Activated T-cell treated with anti-CD3 and anti-CD28 coated beads, Interleukin-2, amount 50 U/mL, for 48 hours (primary cell): Measurements from ENCODE around the gene MIB2.
"Not testable (repeated sequence)": the region's sequence is repeated elsewhere in the genome, so short reads cannot be mapped to it uniquely, and the experiment has no call there.

Experiments used
- DNase-seq, 2 experiments: peaks; one replicate each; pipeline ENCODE4 v3.0.0-alpha.2; 2020

The MIB2 gene

DNA sequence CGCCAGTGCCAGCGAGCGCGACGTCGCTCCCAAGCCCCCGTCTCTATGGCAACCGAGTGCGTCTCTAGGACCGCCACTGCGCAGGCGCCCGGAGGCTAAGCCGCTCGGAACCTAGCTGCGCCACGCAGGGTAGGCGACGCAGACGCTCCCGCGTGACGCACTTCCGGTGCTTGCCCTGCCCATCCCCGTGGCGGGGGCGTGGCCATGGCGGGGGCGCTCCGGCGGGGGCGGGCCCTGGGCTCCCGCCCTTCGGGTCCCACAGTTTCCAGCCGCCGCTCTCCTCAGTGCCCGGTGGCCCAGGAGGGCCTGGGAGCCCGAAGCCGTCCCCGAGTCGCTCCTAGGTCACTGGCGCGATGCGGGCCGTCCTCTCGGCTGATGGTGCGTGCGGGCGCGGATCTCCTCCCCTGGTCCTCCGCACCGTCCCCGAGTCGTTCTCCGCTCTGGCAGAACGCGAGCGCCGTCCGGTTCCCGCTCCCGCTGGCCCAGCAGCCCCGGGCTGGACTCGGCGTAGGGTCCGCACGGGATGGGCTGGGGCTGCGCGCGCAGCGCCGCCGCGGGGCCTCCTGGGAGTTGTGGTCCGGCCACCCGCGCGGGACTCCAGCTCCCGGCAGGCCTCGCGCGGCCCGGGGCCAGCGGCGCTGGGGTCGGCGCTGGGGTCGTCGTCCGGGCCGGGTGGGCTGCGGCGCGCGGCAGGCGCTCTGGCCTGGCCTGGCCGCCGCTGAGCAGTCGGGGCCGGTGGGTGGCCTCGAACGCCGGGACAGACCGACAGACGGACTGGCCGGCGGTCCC is at the start of gene MIB2:
MIB2 (plus strand) TSS at position 245 of the 789 bp plus-strand sequence. CDS start 7,953 bp downstream, outside the sequence.
- DNase-seq = peak; percentile 97 to 98

DNA sequence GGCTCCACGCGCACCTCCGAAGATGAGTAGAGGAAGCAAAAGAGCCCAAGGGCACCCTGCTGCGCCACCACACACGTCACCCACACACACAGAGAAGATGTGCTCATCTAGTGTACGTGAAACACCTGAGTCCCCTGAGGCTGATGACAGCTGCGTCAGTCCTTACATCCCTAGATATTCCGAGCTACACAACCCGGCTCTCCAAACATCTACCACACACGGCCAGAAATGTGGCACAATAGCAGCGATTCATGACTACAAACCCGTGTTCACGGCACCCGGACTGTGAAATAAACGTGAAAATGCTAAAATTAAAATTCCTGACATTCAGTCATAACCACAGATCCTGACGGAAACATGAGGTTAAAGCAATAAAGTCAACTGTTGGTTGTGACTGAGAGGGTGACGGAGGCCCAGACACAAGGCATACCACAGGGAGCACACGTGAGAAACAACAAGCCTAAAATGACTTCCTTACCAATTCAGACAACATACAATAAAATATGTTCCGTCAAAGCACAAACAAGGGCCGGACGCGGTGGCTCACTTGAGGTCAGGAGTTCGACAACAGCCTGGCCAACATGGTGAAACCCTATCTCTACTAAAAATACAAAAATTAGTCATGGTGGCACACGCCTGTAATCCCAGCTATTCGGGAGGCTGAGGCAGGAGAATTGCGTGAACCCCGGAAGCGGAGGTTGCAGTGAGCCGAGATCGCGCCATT is 48.0 kb upstream of the MIB2 start:
- no peak for DNase-seq

DNA sequence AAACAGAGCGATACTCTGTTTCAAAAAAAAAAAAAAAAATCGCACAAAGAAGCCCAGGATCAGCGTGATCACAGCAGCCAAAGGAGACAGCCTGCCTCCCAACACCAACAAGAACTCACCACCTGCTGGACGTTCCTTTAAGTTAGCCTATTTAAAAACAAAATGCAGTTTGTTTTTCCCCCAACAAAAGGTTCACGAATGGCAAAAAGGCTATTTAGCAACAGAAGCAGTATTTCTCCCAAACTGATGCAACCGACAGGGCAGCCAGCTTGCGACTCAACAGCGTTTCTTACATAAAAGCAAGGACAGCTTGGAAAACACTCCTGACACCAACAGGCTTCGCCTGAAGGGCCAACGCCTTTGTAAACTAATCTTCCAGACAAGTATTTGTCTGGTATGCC is 47.4 kb upstream of the MIB2 start:
- DNase-seq = no peak

DNA sequence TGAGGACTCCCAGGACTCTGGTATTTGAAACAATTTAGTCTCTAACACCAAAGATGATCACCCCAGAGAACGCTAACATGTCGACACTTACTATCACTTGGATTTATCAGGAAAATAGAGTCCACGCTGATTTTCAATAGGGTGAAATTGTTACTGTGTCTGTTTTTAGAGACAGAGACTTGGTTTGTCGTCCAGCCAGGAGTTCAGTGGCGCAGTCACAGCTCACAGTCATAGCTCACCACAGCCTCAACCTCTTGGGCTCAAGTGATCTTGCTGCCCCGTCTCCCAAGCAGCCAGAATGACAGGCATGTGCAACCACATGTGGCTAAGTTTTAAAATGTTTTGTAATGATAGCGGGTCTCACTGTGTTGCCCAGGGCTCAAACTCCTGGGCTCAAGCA is 46.0 kb upstream of the MIB2 start:
- no peak for DNase-seq

DNA sequence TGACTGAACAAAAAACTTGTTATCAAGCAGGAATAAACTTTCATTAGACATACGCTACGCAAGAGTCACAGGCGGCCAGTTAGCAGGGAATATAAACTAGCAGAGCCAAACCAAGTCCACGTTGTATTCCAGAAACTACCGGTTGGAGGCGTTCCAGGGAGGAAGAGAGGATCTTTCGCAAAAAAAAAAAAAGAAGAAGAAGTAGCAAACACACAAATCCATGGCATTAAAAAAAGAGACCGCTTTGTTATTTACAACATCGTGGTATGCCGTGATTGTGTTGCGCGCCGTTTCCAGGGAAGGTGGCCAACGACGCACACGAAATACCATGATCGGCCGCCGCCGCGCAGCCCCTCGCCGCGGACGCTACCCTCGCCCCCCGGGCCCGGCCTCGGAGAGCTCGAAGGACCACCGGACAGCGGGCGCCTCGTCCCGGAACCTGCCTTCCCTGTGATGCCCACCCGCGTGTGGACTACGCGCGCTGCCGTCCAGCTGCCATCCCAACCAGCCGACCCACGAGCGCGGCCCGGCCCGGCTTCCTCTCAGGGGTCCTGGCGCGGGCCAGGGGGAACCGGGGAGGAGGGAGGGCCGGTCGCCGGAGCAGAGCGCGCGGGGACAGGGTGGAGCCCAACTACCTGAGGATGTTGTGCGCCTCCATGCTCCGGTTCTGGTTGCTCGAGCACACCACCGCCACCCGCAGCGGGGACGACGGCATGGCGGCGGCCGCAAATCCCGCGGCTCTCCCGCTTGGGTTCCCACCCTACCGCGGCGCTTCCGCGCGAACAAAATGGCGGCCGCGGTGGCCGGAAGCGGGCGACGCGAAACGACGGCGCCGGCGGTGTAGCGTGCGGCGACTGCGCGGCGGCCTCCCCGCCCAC is 41.2 kb upstream of the MIB2 start:
- no peak for DNase-seq

DNA sequence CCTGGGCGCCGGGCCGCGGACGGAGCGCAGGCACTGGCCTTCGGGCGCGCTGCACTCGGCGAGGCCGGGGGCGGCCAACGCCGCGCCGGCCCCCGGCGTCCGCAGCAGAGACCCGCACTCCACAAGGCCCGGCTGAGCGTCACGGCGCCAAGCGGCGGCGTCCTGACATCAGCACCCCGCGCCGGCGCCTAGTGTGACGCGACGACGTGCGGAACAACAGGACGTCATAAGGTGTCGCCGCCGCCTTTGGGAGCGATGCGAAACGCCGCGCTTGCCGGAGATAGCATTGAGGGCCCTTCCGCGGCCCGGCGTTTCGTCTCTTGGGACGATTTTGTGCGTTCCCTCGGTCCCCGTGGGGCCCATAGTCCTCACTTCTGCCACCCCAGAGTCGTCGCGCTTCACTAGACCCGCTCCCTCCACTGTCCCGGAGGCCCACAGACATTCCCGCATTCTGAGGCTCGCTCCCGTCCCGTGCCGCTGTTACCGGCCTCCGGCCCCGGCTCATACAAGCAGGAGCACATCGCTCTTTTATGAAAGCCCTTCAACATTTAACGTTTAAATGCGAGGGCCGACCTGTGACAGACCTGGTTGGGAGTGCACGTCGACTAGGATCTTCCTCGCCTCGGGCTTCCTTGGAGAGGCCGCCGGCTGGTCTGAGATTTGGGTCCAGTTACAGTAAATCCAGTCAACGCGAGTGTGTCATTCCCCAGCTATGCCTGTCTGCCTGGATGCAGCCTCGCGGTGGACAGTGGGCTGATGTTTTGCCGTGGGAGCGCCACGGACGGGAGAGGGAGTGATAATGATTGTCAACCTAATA is 40.4 kb upstream of the MIB2 start, which contains the start of gene SSU72:
SSU72 (minus strand) TSS at position 143 of the 817 bp plus-strand sequence. CDS start 306 bp downstream, outside the sequence.
- DNase-seq = peak; percentile 93 to 94

DNA sequence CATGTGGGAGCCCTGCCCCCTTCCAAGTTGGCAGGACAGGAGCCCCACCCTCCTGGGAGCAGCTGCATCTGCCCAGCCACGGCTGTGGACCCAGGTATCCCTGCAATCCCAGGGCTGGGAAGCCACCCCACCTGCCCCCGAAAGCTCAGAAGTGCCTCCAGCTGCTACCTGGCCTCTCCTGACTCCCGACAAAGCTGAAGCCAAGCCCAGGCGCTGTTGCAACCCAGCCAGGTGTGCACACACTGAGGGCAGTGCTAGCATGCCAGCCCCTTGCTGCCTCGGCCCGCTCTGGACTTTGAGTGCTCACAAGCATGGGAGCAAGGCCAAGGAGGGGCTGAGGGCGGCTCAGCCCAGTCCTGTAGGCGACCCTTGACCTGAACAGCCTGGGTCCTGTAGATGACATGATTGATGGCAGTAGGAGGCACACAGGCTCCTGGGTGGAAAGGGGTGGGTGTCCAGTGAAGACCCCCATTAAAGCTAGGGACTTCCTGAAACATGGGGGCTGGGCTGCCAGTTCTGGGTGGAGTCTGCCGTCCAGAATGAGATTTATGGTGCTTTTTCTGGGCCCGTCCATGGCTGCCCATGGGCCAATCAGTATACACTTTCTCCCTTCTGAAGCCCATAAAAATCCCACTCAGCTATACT is 37.8 kb upstream of the MIB2 start:
- DNase-seq = no peak

DNA sequence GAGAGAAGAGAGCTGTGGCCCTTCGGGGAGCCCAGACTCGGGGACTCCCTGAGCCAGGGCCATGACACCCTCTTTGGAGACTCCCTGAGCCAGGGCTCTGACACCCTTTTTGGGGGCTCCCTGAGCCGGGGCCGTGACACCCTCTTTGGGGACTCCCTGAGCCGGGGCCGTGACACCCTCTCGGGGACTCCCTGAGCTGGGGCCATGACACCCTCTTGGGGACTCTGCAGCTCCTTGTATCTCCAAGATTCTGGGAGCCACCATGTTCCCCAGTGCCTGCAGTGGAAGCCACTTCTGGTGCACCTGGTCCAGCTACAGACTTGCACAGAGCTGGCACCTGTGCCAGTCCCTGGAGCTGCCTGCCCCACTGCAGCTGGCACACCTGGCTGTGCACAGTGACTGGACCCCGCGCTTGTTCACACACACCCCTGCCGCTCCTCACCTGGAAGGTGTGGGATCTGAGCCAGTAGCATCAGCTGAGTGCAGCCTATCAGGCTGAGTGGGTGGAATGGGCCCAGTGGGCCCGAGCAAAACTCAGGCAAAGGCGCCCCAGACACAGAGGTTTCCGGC is 36.8 kb upstream of the MIB2 start:
- no peak for DNase-seq

DNA sequence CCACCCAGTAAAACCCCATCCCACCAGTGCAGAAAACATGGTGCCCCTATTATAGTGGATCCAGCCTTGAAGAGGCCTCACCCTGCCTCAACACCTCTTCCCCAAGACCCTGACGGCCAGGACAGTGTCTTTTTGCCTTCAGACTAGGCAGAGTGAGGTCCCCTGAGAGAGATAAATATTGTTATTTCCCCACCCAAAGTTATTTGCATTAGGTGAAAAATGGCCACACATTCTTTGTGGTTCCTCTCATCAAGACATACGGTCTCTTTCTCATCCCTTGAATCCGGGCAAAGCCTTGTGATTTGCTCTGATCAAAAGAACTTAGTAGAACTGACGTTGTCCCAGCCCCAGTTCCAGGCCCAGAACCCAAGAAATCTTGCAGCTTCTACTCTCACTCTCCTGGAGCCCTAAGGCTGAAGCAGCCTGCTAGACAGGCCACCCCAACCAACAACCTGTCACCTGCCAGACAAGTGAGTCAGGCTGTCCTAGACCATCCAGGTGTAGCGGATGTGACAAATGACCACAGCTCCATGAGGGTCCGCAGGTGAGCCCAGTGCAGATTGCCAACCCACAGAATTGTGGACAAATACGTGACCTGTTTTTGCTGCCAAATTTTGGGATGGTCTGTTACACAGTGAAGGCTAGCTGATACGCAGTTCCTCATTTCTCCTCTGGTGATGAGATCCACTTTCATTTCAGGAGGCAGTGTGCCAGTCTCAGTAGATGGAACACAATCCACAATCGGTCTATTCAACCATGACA is 32.5 kb upstream of the MIB2 start:
- no peak for DNase-seq

DNA sequence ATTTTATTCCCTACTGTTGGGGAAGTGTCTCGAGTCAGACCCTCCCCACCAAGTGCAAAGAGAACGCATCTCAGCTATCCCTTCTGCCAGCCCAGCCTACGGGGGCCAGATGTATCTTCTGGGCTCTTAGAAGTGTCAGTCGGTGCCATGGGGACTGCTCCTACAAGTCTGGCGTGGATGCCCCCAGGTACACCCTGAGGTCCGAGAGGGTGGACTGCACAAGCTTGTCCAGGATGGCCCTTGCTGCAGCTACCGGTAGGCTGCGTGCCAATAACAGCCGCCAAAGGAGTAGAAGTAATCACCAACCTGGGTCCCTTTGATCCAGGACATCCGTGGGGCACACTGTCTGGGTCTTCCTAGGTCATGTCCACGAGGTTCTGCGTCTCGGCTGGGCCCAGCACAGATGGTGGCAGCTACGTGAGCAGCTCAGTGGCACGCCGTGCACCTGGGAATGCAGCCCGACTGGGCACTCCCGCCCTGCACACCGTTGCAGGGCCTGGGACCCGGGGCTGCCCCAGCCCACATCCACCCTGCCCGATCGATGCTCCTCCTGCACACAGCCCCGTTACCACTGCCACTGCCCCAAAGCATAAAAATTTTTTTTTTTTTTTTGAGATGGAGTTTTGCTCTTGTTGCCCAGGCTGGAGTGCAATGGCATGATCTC is 31.8 kb upstream of the MIB2 start:
- no peak for DNase-seq

DNA sequence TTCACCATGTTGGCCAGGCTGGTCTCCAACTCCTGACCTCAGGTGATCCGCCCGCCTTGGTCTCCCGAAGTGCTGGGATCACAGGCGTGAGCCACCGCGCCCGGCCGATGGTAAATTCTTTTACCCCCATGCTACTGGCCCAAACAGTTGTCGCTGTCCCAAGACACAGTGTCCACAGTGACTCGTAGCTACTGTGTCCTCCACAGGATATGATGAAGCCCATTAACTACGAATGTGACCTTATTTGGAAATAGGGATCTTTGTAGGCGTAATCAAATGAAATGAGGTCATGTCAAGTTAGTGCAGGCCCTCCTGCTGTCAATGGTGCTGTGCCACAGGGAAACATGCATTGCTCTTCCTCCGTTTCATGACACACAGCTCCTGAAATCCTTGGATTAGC is 23.8 kb upstream of the MIB2 start:
- no peak for DNase-seq

DNA sequence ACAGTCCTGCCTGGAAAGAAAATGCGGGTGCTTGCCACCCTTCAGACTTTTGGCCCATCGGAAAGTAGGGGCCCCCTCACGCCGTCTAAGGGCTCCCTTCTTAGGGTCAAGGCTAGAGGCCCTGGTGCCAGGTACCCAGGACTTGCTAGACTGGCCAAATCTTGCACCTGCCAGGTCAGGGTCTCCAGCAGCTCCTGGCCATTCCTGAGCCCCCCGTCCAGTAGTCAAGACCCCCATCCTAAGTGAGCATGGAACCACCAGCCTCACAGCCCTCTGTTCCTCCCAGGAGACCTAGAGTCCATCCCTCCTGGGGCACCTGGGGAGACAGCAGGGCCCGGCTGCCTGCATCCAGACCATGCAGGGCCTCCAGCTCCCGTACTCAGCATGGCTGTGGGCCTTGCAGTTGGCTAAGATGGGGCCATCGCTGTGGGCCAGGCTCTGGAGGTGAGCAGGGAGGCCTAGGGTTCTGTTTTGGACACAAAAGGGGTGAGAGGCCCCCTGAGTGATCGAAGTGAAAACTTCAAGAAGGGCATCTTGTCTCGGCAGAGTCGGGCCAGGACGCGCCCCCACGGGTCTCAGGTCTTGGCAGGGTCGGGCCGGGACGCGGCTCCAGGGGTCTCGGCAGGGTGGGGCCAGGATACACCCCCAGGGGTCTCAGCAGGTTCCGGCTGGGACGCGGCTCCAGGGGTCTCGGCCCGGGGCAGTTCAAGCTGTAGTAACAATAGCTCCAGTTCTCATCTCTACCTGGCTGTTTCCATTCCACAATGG is 21.3 kb upstream of the MIB2 start:
- DNase-seq = no peak

DNA sequence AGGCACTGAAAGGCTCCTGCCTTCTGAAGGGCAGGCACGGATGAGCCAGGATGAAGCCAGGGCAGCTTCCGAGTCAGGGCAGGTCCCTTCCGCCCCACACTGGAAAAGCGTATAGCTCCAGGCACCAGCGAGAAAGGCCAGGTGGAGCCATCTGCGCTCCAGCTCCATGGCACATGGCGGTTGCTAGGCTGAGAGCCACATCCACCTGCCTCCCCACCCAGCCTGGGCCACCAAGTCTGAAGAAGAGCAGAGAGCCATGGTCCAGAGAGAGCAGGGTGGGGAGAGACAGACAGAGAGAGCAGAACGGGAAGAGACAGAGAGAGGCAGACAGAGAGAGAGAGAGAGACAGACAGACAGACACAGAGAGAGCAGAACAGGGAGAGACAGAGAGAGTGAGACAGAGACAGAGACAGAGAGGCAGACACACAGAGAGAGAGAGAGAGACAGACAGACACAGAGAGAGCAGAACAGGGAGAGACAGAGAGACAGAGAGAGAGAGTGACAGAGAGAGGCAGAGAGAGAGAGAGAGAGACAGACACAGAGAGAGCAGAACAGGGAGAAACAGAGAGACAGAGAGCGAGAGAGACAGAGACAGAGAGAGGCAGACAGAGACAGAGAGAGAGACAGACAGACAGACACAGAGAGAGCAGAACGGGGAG is 20.6 kb upstream of the MIB2 start:
- no peak for DNase-seq

DNA sequence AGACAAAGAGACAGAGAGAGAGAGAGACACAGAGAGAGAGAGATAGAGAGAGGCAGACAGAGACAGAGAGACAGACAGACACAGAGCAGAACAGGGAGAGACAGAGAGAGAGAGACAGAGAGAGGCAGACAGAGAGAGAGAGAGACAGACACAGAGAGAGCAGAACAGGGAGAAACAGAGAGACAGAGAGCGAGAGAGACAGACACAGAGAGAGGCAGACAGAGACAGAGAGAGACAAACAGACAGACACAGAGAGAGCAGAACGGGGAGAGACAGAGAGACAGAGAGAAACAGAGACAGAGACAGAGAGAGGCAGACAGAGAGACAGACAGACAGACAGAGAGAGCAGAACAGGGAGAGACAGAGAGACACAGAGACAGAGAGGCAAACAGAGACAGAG is 20.0 kb upstream of the MIB2 start:
- not testable (repeated sequence) for DNase-seq

DNA sequence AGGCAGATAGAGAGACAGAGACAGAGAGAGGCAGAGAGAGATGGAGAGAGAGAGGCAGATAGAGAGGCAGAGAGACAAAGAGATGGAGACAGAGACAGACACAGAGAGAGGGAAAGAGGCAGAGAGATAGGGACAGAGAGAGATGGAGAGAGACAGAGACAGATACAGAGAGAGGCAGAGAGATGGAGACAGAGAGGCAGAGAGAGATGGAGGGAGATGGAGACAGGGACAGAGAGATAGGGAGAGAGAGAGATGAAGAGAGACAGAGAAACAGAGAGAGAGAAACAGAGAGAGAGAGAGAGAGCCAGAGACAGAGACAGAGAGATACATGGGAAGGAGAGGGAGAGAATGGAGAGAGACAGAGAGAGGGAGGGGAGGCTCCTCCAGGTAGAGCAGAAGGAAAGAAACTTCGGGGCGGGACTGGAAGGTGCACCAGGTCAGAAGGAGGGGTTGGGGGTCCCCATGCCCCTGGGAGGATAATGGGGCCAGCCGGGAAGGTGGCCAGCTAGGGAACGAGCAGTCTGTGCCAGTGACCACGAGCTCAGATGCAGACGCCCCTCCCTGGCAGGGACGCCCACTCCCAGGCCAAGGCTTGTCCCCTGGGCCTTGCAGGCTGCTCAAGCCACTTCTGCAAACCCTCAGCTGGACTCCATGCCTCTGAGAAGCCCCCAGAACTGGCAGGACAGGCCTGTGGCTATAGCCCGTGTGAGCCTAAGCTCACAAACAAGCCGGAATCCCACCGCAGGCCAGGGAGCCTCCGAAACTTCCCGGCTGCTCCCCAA is 18.6 kb upstream of the MIB2 start:
- DNase-seq = no peak

DNA sequence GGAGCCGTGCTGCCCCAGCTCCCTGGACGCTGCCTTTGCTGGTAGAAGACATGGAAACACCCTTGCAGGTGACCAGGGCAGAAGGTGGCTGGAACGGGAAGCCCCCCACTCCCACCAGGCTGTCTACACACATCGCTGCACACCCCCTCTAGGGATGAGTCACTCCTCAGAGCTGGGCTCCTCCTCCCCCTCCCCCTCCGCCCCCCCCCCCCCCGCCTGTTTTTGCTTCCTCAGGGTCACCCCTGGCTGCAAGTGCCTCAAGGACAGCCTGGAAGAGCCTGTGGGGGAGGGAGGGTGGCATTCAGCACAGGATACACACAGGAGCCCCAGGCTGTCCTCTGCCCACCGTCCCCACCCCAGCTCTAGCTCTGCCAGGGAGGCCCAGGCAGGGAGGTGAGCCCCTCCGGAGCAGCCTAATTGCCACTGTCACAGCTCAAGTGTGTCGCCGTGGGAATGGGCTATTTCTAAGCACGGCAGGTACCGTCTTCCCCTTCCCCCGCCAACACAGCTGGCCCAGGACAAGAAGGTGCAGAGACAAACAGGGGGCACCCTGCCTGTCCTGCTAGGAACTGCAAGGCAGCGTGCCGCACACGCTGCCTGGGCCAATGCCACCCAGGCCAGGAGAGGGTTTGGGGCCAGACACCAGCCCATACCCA is 17.9 kb upstream of the MIB2 start:
- DNase-seq = peak in 1 of 2 experiments; percentile 43

DNA sequence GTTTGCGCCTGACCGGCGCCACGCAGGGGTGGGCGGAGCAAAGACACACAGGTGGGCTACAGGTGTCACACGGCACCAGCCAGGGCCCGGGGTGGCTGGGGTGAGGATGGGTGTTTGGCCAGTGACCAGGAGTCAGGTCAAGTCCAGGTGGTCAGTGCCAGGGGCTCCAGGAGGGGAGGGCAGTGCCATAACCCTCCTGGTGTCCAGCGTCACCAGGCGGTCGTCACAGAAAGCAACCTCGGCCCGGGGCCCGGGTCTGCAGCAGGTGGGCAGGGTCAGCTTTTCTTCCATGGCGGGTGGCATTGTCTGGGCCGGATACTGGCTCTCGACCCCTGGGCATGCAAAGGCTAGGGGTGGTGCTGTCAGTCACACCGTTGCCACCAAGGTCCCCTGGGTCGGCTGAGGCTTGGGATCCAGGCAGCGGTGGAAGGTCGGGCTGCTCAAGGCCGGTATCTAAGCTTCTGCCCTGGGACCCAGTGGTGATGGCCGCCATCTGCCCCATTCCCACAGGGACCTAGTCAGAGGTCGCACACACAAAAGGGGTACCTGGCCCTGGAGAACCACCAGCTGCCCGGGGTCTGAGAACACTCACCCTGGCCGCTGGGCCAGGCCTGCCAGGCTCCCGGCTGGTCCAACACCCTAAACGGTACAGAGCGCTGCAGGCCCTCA is 17.1 kb upstream of the MIB2 start:
- DNase-seq = no peak
